H9 (cell line): ENCODE data around the gene CACNA2D3. TPM values are rescaled to one million over a fixed set of nuclear protein-coding genes. Genes with fewer than 3 reads are reported as not detected.

Experiments used
- DNase-seq: peaks from one replicate; pipeline ENCODE4 v3.0.0-alpha.2; 2017
- H2AFZ ChIP-seq: one replicate; pipeline ENCODE4 v1.6.1; 2013; ENCODE audit warnings: mild to moderate bottlenecking, low read length, control low read depth, moderate library complexity
- H2AK5ac ChIP-seq: 2 replicates; pipeline ENCODE4 v1.6.1; 2013; ENCODE audit warnings: low read length, control low read depth, mixed read lengths; ENCODE audit not compliant: insufficient read length
- H2BK120ac ChIP-seq: one replicate; pipeline ENCODE4 v1.6.1; 2013; ENCODE audit warnings: low read depth, mild to moderate bottlenecking, low read length, control low read depth, inconsistent platforms; ENCODE audit not compliant: poor library complexity, severe bottlenecking
- H2BK12ac ChIP-seq: 2 replicates; pipeline ENCODE4 v1.6.1; 2013; ENCODE audit warnings: low read length, control low read depth, mixed read lengths, low read depth; ENCODE audit not compliant: insufficient read length
- H2BK15ac ChIP-seq: 2 replicates; pipeline ENCODE4 v1.6.1; 2013; ENCODE audit warnings: low read depth, low read length, control low read depth
- H2BK20ac ChIP-seq: one replicate; pipeline ENCODE4 v1.6.1; 2013; ENCODE audit warnings: low read depth, mild to moderate bottlenecking, low read length, control low read depth, inconsistent platforms; ENCODE audit not compliant: poor library complexity, severe bottlenecking
- H2BK5ac ChIP-seq: 2 replicates; pipeline ENCODE4 v1.6.1; 2013; ENCODE audit warnings: low read length, control low read depth, mixed read lengths; ENCODE audit not compliant: insufficient read length
- H3K14ac ChIP-seq: 2 replicates; pipeline ENCODE4 v1.6.1; 2013; ENCODE audit warnings: low read length, control low read depth; ENCODE audit not compliant: insufficient read depth
- H3K18ac ChIP-seq: 2 replicates; pipeline ENCODE4 v1.6.1; 2013; ENCODE audit warnings: low read depth, mild to moderate bottlenecking, mixed read lengths, low read length, control low read depth; ENCODE audit not compliant: insufficient read length
- H3K23ac ChIP-seq: 2 replicates; pipeline ENCODE4 v1.6.1; 2013; ENCODE audit warnings: low read length, control low read depth, mixed read lengths, low read depth; ENCODE audit not compliant: insufficient read length
- H3K23me2 ChIP-seq: 2 replicates; pipeline ENCODE4 v1.6.1; 2013; ENCODE audit warnings: low read depth, mild to moderate bottlenecking, mixed read lengths, low read length, control low read depth; ENCODE audit not compliant: insufficient read length, poor library complexity, severe bottlenecking
- H3K27ac ChIP-seq: 2 replicates; pipeline ENCODE4 v1.5.1; 2013; ENCODE audit warnings: low read length, control low read depth, mixed read lengths, low read depth; ENCODE audit not compliant: insufficient read length
- H3K27me3 ChIP-seq: 2 replicates; pipeline ENCODE4 v1.6.1; 2013; ENCODE audit warnings: low read length, control low read depth, inconsistent platforms; ENCODE audit not compliant: insufficient read depth
- H3K4ac ChIP-seq: 2 replicates; pipeline ENCODE4 v1.6.1; 2013; ENCODE audit warnings: low read depth, mild to moderate bottlenecking, control low read depth, inconsistent platforms, low read length, moderate library complexity
- H3K4me1 ChIP-seq: 2 replicates; pipeline ENCODE4 v1.6.1; 2013; ENCODE audit warnings: low read length, control low read depth, inconsistent platforms; ENCODE audit not compliant: insufficient read depth
- H3K4me2 ChIP-seq: 2 replicates; pipeline ENCODE4 v1.6.1; 2013; ENCODE audit warnings: low read length, control low read depth, mixed read lengths; ENCODE audit not compliant: insufficient read length, insufficient read depth
- H3K56ac ChIP-seq: 2 replicates; pipeline ENCODE4 v1.6.1; 2013; ENCODE audit warnings: low read depth, mild to moderate bottlenecking, mixed read lengths, low read length, control low read depth; ENCODE audit not compliant: insufficient read length
- H3K79me1 ChIP-seq: 2 replicates; pipeline ENCODE4 v1.6.1; 2013; ENCODE audit warnings: low read depth, mild to moderate bottlenecking, moderate library complexity, low read length, control low read depth, inconsistent platforms; ENCODE audit not compliant: insufficient read depth, poor library complexity, severe bottlenecking
- H3K79me2 ChIP-seq: 2 replicates; pipeline ENCODE4 v1.6.1; 2013; ENCODE audit warnings: low read length, control low read depth, inconsistent platforms; ENCODE audit not compliant: insufficient read depth
- H3K9ac ChIP-seq: 2 replicates; pipeline ENCODE4 v1.6.1; 2013; ENCODE audit warnings: low read length, control low read depth, mixed read lengths; ENCODE audit not compliant: insufficient read length; ENCODE audit errors: extremely low read depth
- H3K9me3 ChIP-seq: one replicate; pipeline ENCODE4 v1.6.1; 2013; ENCODE audit warnings: low read depth, low read length, inconsistent platforms; ENCODE audit not compliant: control insufficient read depth
- H3T11ph ChIP-seq: one replicate; pipeline ENCODE4 v1.6.1; 2013; ENCODE audit warnings: mild to moderate bottlenecking, low read length, control low read depth, inconsistent platforms
- H4K20me1 ChIP-seq: one replicate; pipeline ENCODE4 v1.6.1; 2013; ENCODE audit not compliant: control insufficient read depth, insufficient read length, insufficient read depth
- H4K5ac ChIP-seq: 2 replicates; pipeline ENCODE4 v1.6.1; 2013; ENCODE audit warnings: low read depth, mild to moderate bottlenecking, mixed read lengths, low read length, control low read depth; ENCODE audit not compliant: insufficient read length
- H4K8ac ChIP-seq: replicated peaks from 2 replicates; pipeline ENCODE4 v1.6.1; 2013; ENCODE audit warnings: low read length, control low read depth, mixed read lengths, low read depth; ENCODE audit not compliant: insufficient read length
- H4K91ac ChIP-seq: 2 replicates; pipeline ENCODE4 v1.6.1; 2013; ENCODE audit warnings: low read depth, mild to moderate bottlenecking, moderate library complexity, mixed read lengths, low read length, control low read depth; ENCODE audit not compliant: insufficient read length
- H3K27ac Mint-ChIP-seq, 3 experiments: 2 replicates in 2 of 3; 3 replicates in 1 of 3; pipeline ENCODE4 v1.8.0; 2020 to 2021; ENCODE audit warnings: mixed read lengths in 3 of 3, mild to moderate bottlenecking in 1 of 3, moderate library complexity in 1 of 3
- H3K27me3 Mint-ChIP-seq: 2 replicates; pipeline ENCODE4 v1.8.0; 2021; ENCODE audit warnings: low read depth, mild to moderate bottlenecking, moderate library complexity, mixed read lengths
- H3K36me3 Mint-ChIP-seq, 3 experiments: 2 replicates in 2 of 3; 3 replicates in 1 of 3; pipeline ENCODE4 v1.8.0; 2020 to 2021; ENCODE audit warnings: low read depth in 3 of 3, mixed read lengths in 3 of 3; ENCODE audit not compliant: insufficient read depth in 1 of 3
- H3K4me1 Mint-ChIP-seq, 2 experiments: 2 replicates each; pipeline ENCODE4 v1.8.0; 2020; ENCODE audit warnings: mixed read lengths in 2 of 2
- H3K4me3 Mint-ChIP-seq, 2 experiments: 2 replicates in 1 of 2; 3 replicates in 1 of 2; pipeline ENCODE4 v1.8.0; 2020 to 2021; ENCODE audit warnings: mild to moderate bottlenecking in 2 of 2, mixed read lengths in 2 of 2, moderate library complexity in 1 of 2
- H3K9me3 Mint-ChIP-seq, 2 experiments: 2 replicates in 1 of 2; 3 replicates in 1 of 2; pipeline ENCODE4 v1.8.0; 2020; ENCODE audit warnings: mild to moderate bottlenecking in 2 of 2, mixed read lengths in 2 of 2, moderate library complexity in 1 of 2
- WGBS: extraction: QIAGEN DNeasy Blood & Tissue Kit; methylation state at CpG from one replicate; pipeline ENCODE4 v1.1.7; 2013; ENCODE audit warnings: missing lambda C conversion rate, low lambda C conversion rate, mixed read lengths; ENCODE audit not compliant: insufficient read length; ENCODE audit errors: extremely low coverage; 5-methylcytosine and 5-hydroxymethylcytosine counted together
- total RNA-seq: library from RNA; stranded (reverse); gene quantifications from 2 replicates; pipeline ENCODE4 v1.2.1, GENCODE V29; 2021
- TF ChIP-seq, protein P1 (sequence below): fragments of 200-600 bp; sonication (generic); conservative IDR thresholded peaks from 3 replicates; pipeline ENCODE4 v1.8.0; 2021; ENCODE audit warnings: antibody characterized with exemption, mild to moderate bottlenecking

CACNA2D3 gene
- total RNA-seq, 1 experiment from 2014 or later: 3.2 TPM

- Histone ChIP-seq H3T11ph (no peak overlapping the region), H3K18ac (no peak overlapping the region), H2AFZ (no peak overlapping the region), H2BK120ac (no peak overlapping the region), H2AK5ac (no peak overlapping the region), H2BK12ac (no peak overlapping the region), H4K8ac (no peak overlapping the region), H3K79me2 (no peaks in the 10 kb centered on the region), H4K91ac (no peak overlapping the region), H3K23me2 (no peaks in the 10 kb centered on the region), H3K9ac (no peak overlapping the region), H3K4me2 (no peak overlapping the region), H4K20me1 (no peaks in the 10 kb centered on the region), H4K5ac (no peak overlapping the region), H3K4ac (no peak overlapping the region), H3K27ac (no peak overlapping the region), H2BK5ac (no peak overlapping the region), H3K79me1 (no peaks in the 10 kb centered on the region), H3K9me3 (no peaks in the 10 kb centered on the region), H2BK15ac (no peak overlapping the region), H3K14ac (no peak overlapping the region), H3K23ac (no peak overlapping the region), H2BK20ac (no peak overlapping the region), H3K4me1 (no peaks in the 10 kb centered on the region), H3K56ac (no peak overlapping the region), H3K27me3 (no peaks in the 10 kb centered on the region)
- no peak overlapping the region for H3K27ac Mint-ChIP-seq
- peaks cover 8 to 9% of the 10 kb centered on the region in 2 experiments; a peak in 3 of 5 replicates for H3K9me3 Mint-ChIP-seq
- no CpG with 5 or more reads among the region's 5 CpGs for WGBS
- no peaks in the 10 kb centered on the region; the same call in 1 of the 2 replicates for H3K27me3 Mint-ChIP-seq
- no peak for DNase-seq
- TF ChIP-seq, protein P1, sequence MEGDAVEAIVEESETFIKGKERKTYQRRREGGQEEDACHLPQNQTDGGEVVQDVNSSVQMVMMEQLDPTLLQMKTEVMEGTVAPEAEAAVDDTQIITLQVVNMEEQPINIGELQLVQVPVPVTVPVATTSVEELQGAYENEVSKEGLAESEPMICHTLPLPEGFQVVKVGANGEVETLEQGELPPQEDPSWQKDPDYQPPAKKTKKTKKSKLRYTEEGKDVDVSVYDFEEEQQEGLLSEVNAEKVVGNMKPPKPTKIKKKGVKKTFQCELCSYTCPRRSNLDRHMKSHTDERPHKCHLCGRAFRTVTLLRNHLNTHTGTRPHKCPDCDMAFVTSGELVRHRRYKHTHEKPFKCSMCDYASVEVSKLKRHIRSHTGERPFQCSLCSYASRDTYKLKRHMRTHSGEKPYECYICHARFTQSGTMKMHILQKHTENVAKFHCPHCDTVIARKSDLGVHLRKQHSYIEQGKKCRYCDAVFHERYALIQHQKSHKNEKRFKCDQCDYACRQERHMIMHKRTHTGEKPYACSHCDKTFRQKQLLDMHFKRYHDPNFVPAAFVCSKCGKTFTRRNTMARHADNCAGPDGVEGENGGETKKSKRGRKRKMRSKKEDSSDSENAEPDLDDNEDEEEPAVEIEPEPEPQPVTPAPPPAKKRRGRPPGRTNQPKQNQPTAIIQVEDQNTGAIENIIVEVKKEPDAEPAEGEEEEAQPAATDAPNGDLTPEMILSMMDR: no peak
- H3K4me3 Mint-ChIP-seq: no peak overlapping the region
- H3K4me1 Mint-ChIP-seq: peaks cover 0 to 5% of the 10 kb centered on the region in 2 experiments; a peak in 3 of 4 replicates
- peaks cover 0 to 9% (median 0%) of the 10 kb centered on the region in 3 experiments; a peak in 2 of 7 replicates for H3K36me3 Mint-ChIP-seq
Observed at GRCh38 chr3:54215521-54215920, 93.2 kb downstream of the CACNA2D3 start.
